Fibroblast of lung (primary cell): ENCODE measurements around the gene IDH1. TPM values are rescaled to one million over a fixed set of nuclear protein-coding genes. Genes with fewer than 3 reads are reported as not detected.

ENCODE experiments used
- DNase-seq, 2 donors: peaks; one replicate each; pipeline versions ENCODE4 v3.0.0 to v3.0.0-alpha.2; 2010; ENCODE audit warnings: low read depth in 2 of 2
- H2AFZ ChIP-seq: 2 replicates; pipeline ENCODE4 v1.5.1; 2012; ENCODE audit warnings: low read length, control low read depth, inconsistent platforms
- H3K27ac ChIP-seq: 2 replicates; pipeline ENCODE4 v1.5.1; 2011; ENCODE audit warnings: low read length, control low read depth; ENCODE audit not compliant: insufficient read depth
- H3K27me3 ChIP-seq: 2 replicates; pipeline ENCODE4 v1.5.1; 2011; ENCODE audit warnings: mild to moderate bottlenecking, low read length; ENCODE audit not compliant: control insufficient read depth, insufficient read depth
- H3K36me3 ChIP-seq: 2 replicates; pipeline ENCODE4 v1.5.1; 2011; ENCODE audit warnings: low read length; ENCODE audit not compliant: control insufficient read depth, insufficient read depth
- H3K4me1 ChIP-seq: 2 replicates; pipeline ENCODE4 v1.5.1; 2011; ENCODE audit warnings: low read length; ENCODE audit not compliant: control insufficient read depth, insufficient read depth; ENCODE audit errors: extremely low read depth
- H3K4me2 ChIP-seq: 2 replicates; pipeline ENCODE4 v1.5.1; 2011; ENCODE audit warnings: low read length, control low read depth; ENCODE audit not compliant: insufficient read depth; ENCODE audit errors: extremely low read depth
- H3K4me3 ChIP-seq, 4 experiments: fragments of 200-600 bp in 1 of 4; sonication (generic) in 1 of 4; replicated peaks in 1 of 4; 2 replicates each; pipeline ENCODE4 v1.5.1; 2011 to 2016; ENCODE audit warnings: low read length in 4 of 4, low read depth in 3 of 4, mild to moderate bottlenecking in 3 of 4, control low read depth in 2 of 4, inconsistent platforms in 1 of 4, mixed read lengths in 1 of 4; ENCODE audit not compliant: insufficient read depth in 1 of 4; ENCODE audit errors: control extremely low read depth in 1 of 4
- H3K79me2 ChIP-seq: 2 replicates; pipeline ENCODE4 v1.5.1; 2012; ENCODE audit warnings: mild to moderate bottlenecking, low read length, inconsistent platforms; ENCODE audit not compliant: control insufficient read depth, insufficient read depth
- H3K9ac ChIP-seq: 2 replicates; pipeline ENCODE4 v1.5.1; 2011; ENCODE audit warnings: mild to moderate bottlenecking, low read length, control low read depth; ENCODE audit not compliant: insufficient read depth
- H3K9me3 ChIP-seq: 2 replicates; pipeline ENCODE4 v1.5.1; 2012; ENCODE audit warnings: low read depth, low read length; ENCODE audit not compliant: control insufficient read depth, insufficient read depth
- H4K20me1 ChIP-seq: 2 replicates; pipeline ENCODE4 v1.5.1; 2011; ENCODE audit warnings: low read length; ENCODE audit not compliant: control insufficient read depth, insufficient read depth; ENCODE audit errors: extremely low read depth
- EZH2 ChIP-seq: IDR thresholded peaks from 2 replicates; pipeline ENCODE4 v1.5.1; 2012; ENCODE audit warnings: low read length, control low read depth, mild to moderate bottlenecking; ENCODE audit errors: missing control alignments
- polyA plus RNA-seq, 2 donors: library from polyadenylated mRNA; depleted of rRNA in 1 of 2; stranded (reverse) in 1 of 2; unstranded in 1 of 2; fragments of >200 nt; gene quantifications; 2 replicates each; pipeline ENCODE4 v1.2.1, GENCODE V29; 2011 to 2012; ENCODE audit warnings: missing spikeins in 1 of 2
- total RNA-seq: library from RNA; depleted of rRNA; stranded (reverse); fragments of >200 nt; gene quantifications from 2 replicates; pipeline ENCODE4 v1.2.1, GENCODE V29; 2014
- TF ChIP-seq, protein P1 (sequence below), 2 donors: IDR thresholded peaks in 1 of 2; conservative IDR thresholded peaks in 1 of 2; 1 replicate in 1 of 2; 2 replicates in 1 of 2; pipeline ENCODE4 v1.5.1; 2011 to 2012; ENCODE audit warnings: low read length in 2 of 2, control low read depth in 1 of 2, inconsistent platforms in 1 of 2, low read depth in 1 of 2, mild to moderate bottlenecking in 1 of 2

Gene IDH1
- total and polyA plus RNA-seq, 2 donors (not counting 1 experiment from before 2014, with no cell fraction given): 199 to 378 TPM

- H2AFZ ChIP-seq: no peak overlapping the region
- no peaks in the 10 kb centered on the region for H3K27me3 ChIP-seq
- no peak overlapping the region for H3K4me3 ChIP-seq
- H3K27ac ChIP-seq: no peak overlapping the region
- H3K4me1 ChIP-seq: no peaks in the 10 kb centered on the region
- H3K9ac ChIP-seq: no peak overlapping the region
- no peaks in the 10 kb centered on the region for H3K9me3 ChIP-seq
- H3K79me2 ChIP-seq: no peaks in the 10 kb centered on the region
- DNase-seq: no peak
- H3K36me3 ChIP-seq: no peaks in the 10 kb centered on the region
- no peaks in the 10 kb centered on the region for H4K20me1 ChIP-seq
- H3K4me2 ChIP-seq: no peak overlapping the region
- TF ChIP-seq EZH2: no peak
- TF ChIP-seq, protein P1, sequence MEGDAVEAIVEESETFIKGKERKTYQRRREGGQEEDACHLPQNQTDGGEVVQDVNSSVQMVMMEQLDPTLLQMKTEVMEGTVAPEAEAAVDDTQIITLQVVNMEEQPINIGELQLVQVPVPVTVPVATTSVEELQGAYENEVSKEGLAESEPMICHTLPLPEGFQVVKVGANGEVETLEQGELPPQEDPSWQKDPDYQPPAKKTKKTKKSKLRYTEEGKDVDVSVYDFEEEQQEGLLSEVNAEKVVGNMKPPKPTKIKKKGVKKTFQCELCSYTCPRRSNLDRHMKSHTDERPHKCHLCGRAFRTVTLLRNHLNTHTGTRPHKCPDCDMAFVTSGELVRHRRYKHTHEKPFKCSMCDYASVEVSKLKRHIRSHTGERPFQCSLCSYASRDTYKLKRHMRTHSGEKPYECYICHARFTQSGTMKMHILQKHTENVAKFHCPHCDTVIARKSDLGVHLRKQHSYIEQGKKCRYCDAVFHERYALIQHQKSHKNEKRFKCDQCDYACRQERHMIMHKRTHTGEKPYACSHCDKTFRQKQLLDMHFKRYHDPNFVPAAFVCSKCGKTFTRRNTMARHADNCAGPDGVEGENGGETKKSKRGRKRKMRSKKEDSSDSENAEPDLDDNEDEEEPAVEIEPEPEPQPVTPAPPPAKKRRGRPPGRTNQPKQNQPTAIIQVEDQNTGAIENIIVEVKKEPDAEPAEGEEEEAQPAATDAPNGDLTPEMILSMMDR (conservative IDR thresholded peaks at IDR 0.05 in 1 of 2, IDR thresholded peaks at IDR 0.05 in 1 of 2; ENCODE audit: low read depth in 1 of 2, low read length in 2 of 2): no peak
These were observed 59.3 kb downstream of the IDH1 start for GRCh38 chr2:208195531-208195930.

- Histone ChIP-seq H3K36me3 (no peaks in the 10 kb centered on the region), H3K4me2 (no peak overlapping the region), H3K4me3 (no peak overlapping the region), H3K27ac (no peak overlapping the region), H3K9ac (no peak overlapping the region), H3K27me3 (no peaks in the 10 kb centered on the region), H3K9me3 (no peaks in the 10 kb centered on the region), H3K4me1 (no peaks in the 10 kb centered on the region), H3K79me2 (no peaks in the 10 kb centered on the region), H4K20me1 (no peaks in the 10 kb centered on the region), H2AFZ (no peak overlapping the region)
- no peak for TF ChIP-seq EZH2
- no peak for DNase-seq
These were observed 62.1 kb downstream of the IDH1 start for GRCh38 chr2:208192611-208193236.

- Histone ChIP-seq H4K20me1 (no peaks in the 10 kb centered on the region), H3K36me3 (no peaks in the 10 kb centered on the region), H3K4me1 (no peaks in the 10 kb centered on the region), H3K9me3 (no peaks in the 10 kb centered on the region), H2AFZ (no peak within 1 kb of the TSS), H3K4me3 (no peak within 1 kb of the TSS), H3K4me2 (no peak within 1 kb of the TSS), H3K9ac (no peak within 1 kb of the TSS), H3K27ac (no peak within 1 kb of the TSS), H3K79me2 (no peaks in the 10 kb centered on the region), H3K27me3 (no peaks in the 10 kb centered on the region)
- no peak for DNase-seq
- no peak for TF ChIP-seq EZH2
- TF ChIP-seq, protein P1 (conservative IDR thresholded peaks at IDR 0.05 in 1 of 2, IDR thresholded peaks at IDR 0.05 in 1 of 2; ENCODE audit: low read depth in 1 of 2, low read length in 2 of 2): no peak
These were observed 64.9 kb downstream of the IDH1 start, which contains the start of gene C2orf80 for GRCh38 chr2:208189810-208190503. Gene C2orf80 (minus strand): TSS chr2:208190030. CDS start chr2:208186986, 3,044 bp downstream.
